SH-SY5Y (cell line): ENCODE measurements around the gene OR4S2.

Experiments used
- GATA2 ChIP-seq: IDR thresholded peaks from 2 replicates; pipeline ENCODE4 v1.6.1; 2011; ENCODE audit warnings: mild to moderate bottlenecking, low read depth, low read length
- GATA3 ChIP-seq: IDR thresholded peaks from 2 replicates; pipeline ENCODE4 v1.6.1; 2011; ENCODE audit warnings: low read depth, mild to moderate bottlenecking, low read length, moderate library complexity

- TF ChIP-seq GATA3 (no peak), GATA2 (no peak)
Measured at GRCh38 chr11:55669376-55669775, 21.2 kb downstream of the OR4S2 start.
